Liver (tissue), 9 donors: Measurements from ENCODE around the gene SEMA3E. TPM values are rescaled to one million over a fixed set of nuclear protein-coding genes. Genes with fewer than 3 reads are reported as not detected.

Experiments
- DNase-seq: peaks from one replicate; pipeline ENCODE4 v3.0.0-alpha.2; 2017; ENCODE audit warnings: low spot score
- H3K27ac ChIP-seq, 2 donors: one replicate each; pipeline ENCODE4 v1.7.0; 2013; ENCODE audit warnings: inconsistent platforms in 2 of 2, low read length in 2 of 2, control low read depth in 1 of 2, low read depth in 1 of 2, mild to moderate bottlenecking in 1 of 2
- H3K27me3 ChIP-seq, 4 donors: one replicate each; pipeline versions ENCODE4 v1.6.1 to v1.7.0; 2013; ENCODE audit warnings: low read length in 3 of 4, inconsistent platforms in 1 of 4, mild to moderate bottlenecking in 1 of 4, moderate library complexity in 1 of 4; ENCODE audit not compliant: control insufficient read depth in 4 of 4, insufficient read depth in 4 of 4
- H3K36me3 ChIP-seq, 4 donors: one replicate each; pipeline versions ENCODE4 v1.6.1 to v1.7.0; 2013; ENCODE audit warnings: low read length in 3 of 4, mild to moderate bottlenecking in 3 of 4, low read depth in 1 of 4, moderate library complexity in 1 of 4; ENCODE audit not compliant: control insufficient read depth in 4 of 4, insufficient read depth in 3 of 4
- H3K4me1 ChIP-seq, 4 donors: one replicate each; pipeline versions ENCODE4 v1.6.1 to v1.7.0; 2013; ENCODE audit warnings: low read length in 3 of 4, mild to moderate bottlenecking in 3 of 4, moderate library complexity in 1 of 4; ENCODE audit not compliant: control insufficient read depth in 4 of 4, insufficient read depth in 4 of 4
- H3K4me3 ChIP-seq, 3 donors: one replicate each; pipeline versions ENCODE4 v1.6.1 to v1.7.0; 2013; ENCODE audit warnings: low read length in 3 of 3, control low read depth in 1 of 3, low read depth in 1 of 3, mild to moderate bottlenecking in 1 of 3
- H3K9ac ChIP-seq, 2 donors: one replicate each; pipeline ENCODE4 v1.7.0; 2013; ENCODE audit warnings: low read length in 2 of 2, mild to moderate bottlenecking in 2 of 2, moderate library complexity in 2 of 2, control low read depth in 1 of 2, low read depth in 1 of 2
- H3K9me3 ChIP-seq, 4 donors: one replicate each; pipeline versions ENCODE4 v1.6.1 to v1.7.0; 2013; ENCODE audit warnings: low read length in 3 of 4; ENCODE audit not compliant: control insufficient read depth in 4 of 4
- ATF3 ChIP-seq: IDR thresholded peaks from 2 replicates; pipeline ENCODE4 v1.6.1; 2016; ENCODE audit warnings: antibody characterized with exemption
- CTCF ChIP-seq: fragments of 150-350 bp; IDR thresholded peaks from 2 replicates; pipeline ENCODE4 v1.5.1; 2017; ENCODE audit warnings: improper control_type of control experiment, low read depth, low read length; ENCODE audit not compliant: missing input control
- EGR1 ChIP-seq, 2 donors: IDR thresholded peaks; 2 replicates each; pipeline ENCODE4 v1.6.1; 2016 to 2018; ENCODE audit warnings: antibody characterized with exemption in 2 of 2, low read depth in 2 of 2
- FOXA1 ChIP-seq: IDR thresholded peaks from 2 replicates; pipeline ENCODE4 v1.6.1; 2016; ENCODE audit warnings: antibody characterized with exemption
- FOXA2 ChIP-seq: IDR thresholded peaks from 2 replicates; pipeline ENCODE4 v1.6.1; 2016; ENCODE audit warnings: antibody characterized with exemption
- GABPA ChIP-seq, 2 donors: IDR thresholded peaks in 1 of 2; conservative IDR thresholded peaks in 1 of 2; 2 replicates each; pipeline ENCODE4 v1.6.1; 2016; ENCODE audit warnings: antibody characterized with exemption in 2 of 2, mild to moderate bottlenecking in 1 of 2, moderate library complexity in 1 of 2
- HNF4A ChIP-seq, 2 donors: conservative IDR thresholded peaks; 2 replicates each; pipeline ENCODE4 v1.6.1; 2016; ENCODE audit warnings: antibody characterized with exemption in 2 of 2, mild to moderate bottlenecking in 2 of 2
- HNF4G ChIP-seq: IDR thresholded peaks from 2 replicates; pipeline ENCODE4 v1.6.1; 2016; ENCODE audit warnings: antibody characterized with exemption
- MAX ChIP-seq: IDR thresholded peaks from 2 replicates; pipeline ENCODE4 v1.6.1; 2016; ENCODE audit warnings: antibody characterized with exemption
- NR2F2 ChIP-seq: IDR thresholded peaks from 2 replicates; pipeline ENCODE4 v1.6.1; 2016; ENCODE audit warnings: antibody characterized with exemption
- RAD21 ChIP-seq, 2 donors: IDR thresholded peaks; 2 replicates each; pipeline ENCODE4 v1.6.1; 2016; ENCODE audit warnings: antibody characterized with exemption in 2 of 2, mild to moderate bottlenecking in 2 of 2
- REST ChIP-seq: IDR thresholded peaks from 2 replicates; pipeline ENCODE4 v1.6.1; 2016; ENCODE audit warnings: antibody characterized with exemption, mild to moderate bottlenecking
- RXRA ChIP-seq, 2 donors: IDR thresholded peaks; 2 replicates each; pipeline ENCODE4 v1.6.1; 2017 to 2018; ENCODE audit warnings: antibody characterized with exemption in 2 of 2, mild to moderate bottlenecking in 1 of 2
- SP1 ChIP-seq: IDR thresholded peaks from 2 replicates; pipeline ENCODE4 v1.6.1; 2018; ENCODE audit warnings: antibody characterized with exemption, mild to moderate bottlenecking
- TAF1 ChIP-seq: conservative IDR thresholded peaks from 2 replicates; pipeline ENCODE4 v1.6.1; 2016; ENCODE audit warnings: antibody characterized with exemption, mild to moderate bottlenecking
- YY1 ChIP-seq: IDR thresholded peaks from 2 replicates; pipeline ENCODE4 v1.6.1; 2016; ENCODE audit warnings: antibody characterized with exemption, mild to moderate bottlenecking
- ZBTB33 ChIP-seq: IDR thresholded peaks from 2 replicates; pipeline ENCODE4 v1.6.1; 2016; ENCODE audit warnings: antibody characterized with exemption
- WGBS: extraction: QIAGEN DNeasy Blood & Tissue Kit; methylation state at CpG from one replicate; pipeline ENCODE4 v1.1.7; 2013; 5-methylcytosine and 5-hydroxymethylcytosine counted together
- polyA plus RNA-seq, 2 donors: library from polyadenylated mRNA; stranded (reverse) in 1 of 2; unstranded in 1 of 2; fragments of 200-250 nt in 1 of 2; fragments of >200 nt in 1 of 2; fragmentation: Nextera tagmentation in 1 of 2; extraction: Ambion mirVana in 1 of 2; gene quantifications; one replicate each; pipeline versions ENCODE4 v1.2.1 to v1.2.3, GENCODE V29; 2013 to 2015
- total RNA-seq, 2 donors: library from RNA; depleted of rRNA; stranded (reverse); fragments of >200 nt; gene quantifications; one replicate each; pipeline ENCODE4 v1.2.3, GENCODE V29; 2014
- donor health status: healthy.
- donor health status: healthy.
- donor health status: healthy.
- donor health status: healthy.
- donor health status: healthy.

Gene SEMA3E
- total and polyA plus RNA-seq, 4 donors: 0.20 to 1.2 (median 0.59) TPM; not detected in 1

GRCh38 chr7:83324596-83324995 is 324.3 kb downstream of the SEMA3E start:
- H3K9ac ChIP-seq: no peak overlapping the region
- no peaks in the 10 kb centered on the region for H3K9me3 ChIP-seq
- no peaks in the 10 kb centered on the region for H3K4me1 ChIP-seq
- TF ChIP-seq HNF4A (conservative IDR thresholded peaks at IDR 0.05) (no peak), TAF1 (no peak), CTCF (no peak), RAD21 (IDR thresholded peaks at IDR 0.05) (no peak), YY1 (no peak), HNF4G (no peak), REST (no peak), SP1 (no peak), ATF3 (no peak), FOXA2 (no peak), ZBTB33 (no peak), MAX (no peak)
- no peaks in the 10 kb centered on the region for H3K27me3 ChIP-seq
- no peak for DNase-seq
- H3K27ac ChIP-seq: no peak overlapping the region
- no peak overlapping the region for H3K4me3 ChIP-seq
- no peaks in the 10 kb centered on the region for H3K36me3 ChIP-seq
- WGBS: 66% methylated on average over 2 of the region's 2 CpGs

- Histone ChIP-seq H3K9ac (no peak overlapping the region), H3K4me1 (no peaks in the 10 kb centered on the region), H3K27ac (no peak overlapping the region), H3K4me3 (no peak overlapping the region), H3K36me3 (no peaks in the 10 kb centered on the region), H3K27me3 (no peaks in the 10 kb centered on the region), H3K9me3 (no peaks in the 10 kb centered on the region)
- no peak for DNase-seq
- WGBS: 71% methylated on average over 1 of the region's 1 CpG
- no peak for TF ChIP-seq MAX
- no peak for TF ChIP-seq FOXA2
- TF ChIP-seq CTCF: no peak
- TF ChIP-seq NR2F2: no peak
- TF ChIP-seq RXRA (IDR thresholded peaks at IDR 0.05): no peak
- TF ChIP-seq ATF3: no peak
- TF ChIP-seq FOXA1: no peak
- TF ChIP-seq RAD21 (IDR thresholded peaks at IDR 0.05): no peak
- no peak for TF ChIP-seq HNF4A (conservative IDR thresholded peaks at IDR 0.05)
- no peak for TF ChIP-seq ZBTB33
- no peak for TF ChIP-seq EGR1 (IDR thresholded peaks at IDR 0.05; ENCODE audit: low read depth in 2 of 2)
- TF ChIP-seq TAF1: no peak
- no peak for TF ChIP-seq GABPA (IDR thresholded peaks at IDR 0.05 in 1 of 2, conservative IDR thresholded peaks at IDR 0.05 in 1 of 2)
These were observed 327.9 kb downstream of the SEMA3E start for GRCh38 chr7:83321011-83321410.
